Tongue (tissue), 2 donors: ENCODE data around the gene ENTR1. TPM values are rescaled to one million over a fixed set of nuclear protein-coding genes. Genes with fewer than 3 reads are reported as not detected.
A peak's percentile ranks its signal among the peaks of the same experiment; 100 is the strongest.
"Not testable (repeated sequence)": the region's sequence is repeated elsewhere in the genome, so short reads cannot be mapped to it uniquely, and the experiment has no call there.

Experiments
- DNase-seq: peaks from one replicate; pipeline ENCODE4 v3.0.0-alpha.2; 2015
- total RNA-seq: library from RNA; depleted of rRNA; stranded (reverse); fragments of >200 nt; gene quantifications from one replicate; pipeline ENCODE4 v1.2.3, GENCODE V29; 2014

ENTR1 gene
- total RNA-seq, 1 donor from 2014 or later = 22.6 TPM

DNA sequence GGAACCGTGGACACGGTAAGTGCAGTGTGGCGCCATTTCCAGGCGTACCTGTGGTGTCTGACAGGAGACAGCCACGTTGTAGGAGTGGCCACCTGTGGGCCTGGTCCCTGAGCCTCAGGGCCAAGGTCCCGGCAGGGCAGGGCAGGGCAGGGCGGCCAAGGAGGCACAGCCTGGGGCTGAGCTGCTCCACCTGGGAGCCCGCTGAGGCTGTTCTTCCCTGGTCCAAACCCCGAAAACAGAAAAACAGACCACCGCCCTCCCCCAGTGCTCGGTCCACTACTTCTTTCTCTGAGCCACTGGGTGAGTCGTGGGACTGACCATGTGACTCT, 8.6 kb upstream of the ENTR1 start:
- DNase-seq = no peak

DNA sequence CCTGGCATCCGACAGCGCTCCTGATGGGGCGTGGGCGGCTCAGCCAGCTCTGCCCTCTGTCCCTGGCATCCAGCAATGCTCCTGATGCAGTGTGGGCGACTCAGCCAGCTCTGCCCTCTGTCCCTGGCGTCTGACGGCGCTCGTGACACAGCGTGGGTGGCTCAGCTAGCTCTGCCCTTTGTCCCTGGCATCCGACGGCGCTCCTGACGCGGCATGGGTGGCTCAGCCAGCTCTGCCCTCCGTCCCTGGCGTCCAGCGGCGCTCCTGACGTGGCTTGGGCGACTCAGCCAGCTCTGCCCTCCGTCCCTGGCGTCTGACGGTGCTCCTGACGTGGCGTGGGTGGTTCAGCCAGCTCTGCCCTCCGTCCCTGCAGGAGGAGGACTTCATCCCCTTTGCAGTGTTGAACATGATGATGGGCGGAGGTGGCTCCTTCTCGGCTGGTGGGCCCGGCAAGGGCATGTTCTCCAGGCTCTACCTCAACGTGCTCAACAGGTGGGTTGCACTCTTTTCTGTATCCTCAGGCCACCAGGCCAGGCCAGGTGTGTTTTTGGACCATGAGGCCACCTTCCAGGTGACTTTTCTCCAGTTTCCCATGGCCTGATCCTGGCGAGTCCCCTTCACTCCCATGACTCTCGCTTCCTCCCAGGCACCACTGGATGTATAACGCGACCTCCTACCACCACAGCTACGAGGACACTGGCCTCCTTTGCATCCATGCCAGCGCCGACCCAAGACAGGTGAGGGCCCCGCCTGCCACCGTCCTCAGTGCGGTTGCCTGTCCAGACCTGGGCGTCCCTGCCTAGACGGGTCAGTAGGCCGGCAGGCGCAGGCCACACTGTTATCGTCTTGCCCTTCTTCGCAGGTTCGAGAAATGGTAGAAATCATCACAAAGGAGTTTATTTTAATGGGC, 8.0 kb upstream of the ENTR1 start:
- no peak for DNase-seq

DNA sequence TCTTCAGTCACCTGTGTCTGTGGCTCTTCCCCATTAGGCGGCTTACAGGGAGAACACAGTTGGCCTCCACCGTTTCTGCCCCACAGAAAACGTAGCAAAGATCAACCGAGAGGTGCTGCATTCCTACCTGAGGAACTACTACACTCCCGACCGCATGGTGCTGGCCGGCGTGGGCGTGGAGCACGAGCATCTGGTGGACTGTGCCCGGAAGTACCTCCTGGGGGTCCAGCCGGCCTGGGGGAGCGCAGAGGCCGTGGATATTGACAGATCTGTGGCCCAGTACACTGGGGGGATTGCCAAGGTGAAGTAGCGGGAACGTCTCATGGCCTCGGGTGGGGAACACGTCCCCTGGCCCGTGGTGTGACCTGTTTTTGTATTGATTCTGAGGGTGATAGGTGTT, 6.5 kb upstream of the ENTR1 start:
- no peak for DNase-seq

DNA sequence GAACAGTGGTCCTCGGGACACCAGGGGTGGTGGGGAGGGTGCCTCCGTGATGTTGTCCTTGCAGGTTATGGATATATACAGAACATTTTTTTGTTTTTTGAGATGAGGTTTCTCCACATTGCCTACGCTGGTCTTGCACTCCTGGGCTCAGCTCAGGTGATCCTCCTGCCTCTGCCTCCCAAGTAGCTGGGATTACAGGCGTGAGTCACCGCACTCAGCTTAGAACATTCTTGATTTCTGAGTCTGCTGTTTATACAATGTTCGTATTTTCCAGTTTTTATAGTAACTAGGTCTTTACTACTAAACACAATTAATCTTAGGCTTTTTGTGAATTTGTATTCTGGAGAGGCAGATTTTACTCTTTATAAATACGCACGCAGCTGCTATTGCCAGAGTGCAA, 6.0 kb upstream of the ENTR1 start:
- DNase-seq = no peak

DNA sequence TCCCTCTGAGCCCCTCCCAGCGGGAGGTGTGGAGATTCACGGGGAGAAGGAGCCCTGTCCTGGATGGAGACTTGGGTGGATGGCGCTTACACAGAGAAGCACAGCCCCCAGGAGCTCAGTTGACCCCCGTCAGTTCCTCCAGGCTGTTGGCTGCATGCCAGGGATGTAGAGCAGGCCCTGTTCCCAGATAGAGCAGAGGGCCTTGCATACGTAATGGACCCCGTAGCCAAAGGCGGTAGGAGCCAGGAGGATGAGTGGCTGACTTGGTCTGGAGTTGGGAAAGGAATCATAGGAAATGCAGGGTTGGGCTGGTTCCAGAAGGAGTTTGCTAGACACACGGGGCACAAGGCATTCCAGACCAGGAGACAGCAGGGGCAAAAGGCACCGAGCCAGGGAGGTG, 2.5 kb upstream of the ENTR1 start:
- no peak for DNase-seq

DNA sequence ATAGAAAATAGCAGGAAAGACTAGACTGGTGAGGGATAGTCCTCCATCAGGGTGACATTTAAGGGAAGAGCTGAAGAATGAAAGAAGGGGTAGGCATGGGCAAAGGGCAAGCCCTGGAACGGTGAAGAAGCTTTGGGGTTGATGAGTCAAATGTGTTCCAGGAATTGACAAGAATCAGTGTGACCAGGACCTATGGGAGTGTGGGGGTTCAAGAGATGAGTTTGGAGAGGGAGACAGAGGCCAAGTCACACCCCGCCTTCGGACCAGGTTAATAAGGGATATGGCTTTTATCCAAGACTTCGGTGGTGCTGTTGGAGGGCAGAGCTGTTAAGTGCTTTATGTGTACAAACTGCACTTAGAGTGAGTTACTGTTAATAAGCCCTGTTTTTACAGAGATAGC, 964 bp upstream of the ENTR1 start:
- DNase-seq = no peak

DNA sequence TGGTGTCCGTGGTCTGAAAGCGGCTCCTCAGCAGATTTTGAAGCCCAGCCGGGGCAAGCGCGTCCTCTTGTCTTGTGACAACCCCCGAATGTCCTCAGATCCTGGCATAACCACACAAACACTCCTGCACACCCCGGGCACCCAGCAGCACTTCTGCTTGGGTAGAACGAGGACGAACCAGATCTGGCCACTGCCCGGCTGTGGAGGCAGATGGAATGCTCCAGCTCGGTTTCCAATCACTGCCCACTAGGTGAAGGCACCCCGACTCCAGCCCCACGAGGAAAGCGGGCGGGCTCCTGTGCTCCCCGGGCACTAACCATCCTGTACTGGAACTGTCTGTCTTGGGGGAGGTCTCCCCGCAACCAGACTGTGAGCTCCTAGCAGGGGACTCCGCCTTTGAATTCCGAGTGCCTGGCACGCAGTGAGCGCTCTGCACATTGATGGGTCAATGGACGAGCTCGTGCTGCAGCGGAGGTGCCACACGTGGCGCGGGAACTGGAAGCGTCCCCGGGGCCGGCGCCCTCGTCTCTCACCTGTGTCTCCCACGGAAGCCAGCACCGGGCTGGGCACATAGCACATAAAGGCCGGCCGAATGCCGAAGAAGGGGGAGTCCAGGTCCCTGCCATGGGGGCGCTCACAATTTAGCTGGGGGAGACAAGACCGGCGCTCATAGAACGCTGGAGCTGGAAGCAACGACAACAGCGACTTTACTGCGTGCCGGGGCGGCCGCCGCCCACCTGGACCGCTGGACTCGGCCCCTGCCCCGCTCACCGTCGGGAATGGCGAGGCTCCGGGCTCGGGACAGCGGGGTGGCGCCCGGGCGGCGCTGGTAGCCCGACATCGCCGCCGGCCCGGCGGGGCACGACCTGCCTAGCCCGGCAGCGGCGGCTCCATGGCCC, 608 bp downstream of the ENTR1 start:
- DNase-seq = peak; percentile 25

DNA sequence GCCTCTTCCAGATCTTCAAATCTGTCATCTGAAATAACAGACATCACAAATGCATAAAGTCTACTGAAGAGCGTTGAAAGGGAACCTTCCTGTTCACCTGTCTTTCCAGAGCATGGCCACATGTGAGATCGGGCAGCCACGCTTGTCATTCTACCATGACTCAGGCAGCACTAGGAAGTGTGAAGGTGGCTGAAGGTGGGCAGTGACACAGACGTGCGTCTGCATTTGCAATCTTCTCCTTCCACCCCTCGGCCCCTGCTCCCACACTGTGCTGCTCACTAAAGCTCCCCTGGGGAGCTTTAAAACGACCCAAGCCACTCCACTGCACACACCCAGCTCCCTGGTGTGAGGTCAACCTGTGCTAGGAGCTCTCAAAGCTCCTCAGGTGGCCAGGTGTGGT, 2.5 kb downstream of the ENTR1 start:
- DNase-seq = no peak

DNA sequence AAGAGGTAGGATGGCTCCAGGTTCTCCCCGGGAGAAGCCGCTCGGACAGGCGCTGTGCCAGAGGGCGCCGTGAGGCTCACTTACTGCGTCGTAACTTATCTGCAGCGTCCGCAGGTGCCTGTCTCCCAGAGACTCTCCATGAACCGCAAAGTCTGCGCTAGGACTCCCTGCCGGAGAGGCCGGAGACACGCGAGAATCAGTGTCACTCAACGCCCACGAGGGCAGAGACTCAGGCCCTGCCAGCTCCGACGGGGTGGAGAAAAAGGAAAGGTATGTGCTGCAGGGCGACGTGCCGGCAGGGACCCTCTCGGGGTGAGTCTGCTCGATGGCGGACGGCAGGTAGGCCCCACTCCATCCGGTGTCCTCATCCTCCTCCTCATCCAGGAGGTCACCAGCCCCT, 3.4 kb downstream of the ENTR1 start:
- not testable (repeated sequence) for DNase-seq

DNA sequence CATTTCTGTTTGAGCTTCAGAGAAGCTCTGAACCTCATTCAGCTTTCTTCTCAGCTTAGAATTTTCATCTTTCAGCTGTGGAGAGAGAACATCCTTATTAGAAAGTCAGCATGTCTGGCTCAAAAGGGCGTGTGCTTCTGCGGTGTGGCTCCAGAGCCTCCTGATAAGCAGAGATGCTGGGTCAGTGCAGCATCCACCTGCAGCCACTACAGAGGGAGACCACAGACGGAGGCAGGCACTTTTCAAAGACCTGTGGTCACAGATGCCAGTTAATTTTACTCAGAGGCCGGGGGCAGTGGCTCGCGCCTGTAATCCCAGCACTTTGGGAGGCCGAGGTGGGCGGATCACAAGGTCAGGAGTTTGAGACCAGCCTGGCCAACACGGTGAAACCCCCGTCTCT, 4.5 kb downstream of the ENTR1 start:
- not testable (repeated sequence) for DNase-seq

DNA sequence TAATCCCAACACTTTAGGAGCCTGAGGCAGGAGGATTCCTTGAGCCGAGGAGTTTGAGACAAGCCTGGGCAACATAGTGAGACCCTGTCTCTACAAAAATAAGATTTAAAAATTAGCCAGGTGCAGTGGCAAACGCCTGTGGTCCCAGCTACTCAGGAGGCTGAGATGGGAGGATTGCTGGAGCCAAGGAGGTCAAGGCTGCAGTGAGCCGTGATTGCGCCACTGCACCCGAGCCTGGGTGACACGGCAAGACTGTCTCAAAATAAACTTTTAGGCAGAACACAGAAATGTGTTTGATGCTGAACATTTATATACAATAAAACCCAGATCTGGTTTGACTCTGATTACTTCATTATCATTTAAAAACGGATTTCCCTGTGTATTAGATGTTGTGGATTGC, 4.9 kb downstream of the ENTR1 start:
- no peak for DNase-seq

DNA sequence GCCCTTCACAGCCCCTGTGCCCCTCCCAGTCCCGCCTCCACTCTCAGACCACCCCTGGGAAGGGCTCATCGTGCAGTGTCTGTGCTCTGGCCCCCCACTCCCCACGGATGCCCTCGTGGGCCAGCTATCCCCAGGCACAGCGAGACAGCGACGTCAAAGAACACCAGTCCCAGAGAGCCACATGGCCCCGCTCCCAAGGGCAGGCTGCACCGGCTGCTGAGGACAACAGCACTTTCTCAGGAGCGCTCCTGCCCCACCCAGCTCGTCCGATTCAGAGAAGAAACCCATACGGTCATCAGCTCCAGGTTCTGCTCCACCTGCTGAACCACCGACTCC, 5.6 kb downstream of the ENTR1 start:
- DNase-seq = no peak

DNA sequence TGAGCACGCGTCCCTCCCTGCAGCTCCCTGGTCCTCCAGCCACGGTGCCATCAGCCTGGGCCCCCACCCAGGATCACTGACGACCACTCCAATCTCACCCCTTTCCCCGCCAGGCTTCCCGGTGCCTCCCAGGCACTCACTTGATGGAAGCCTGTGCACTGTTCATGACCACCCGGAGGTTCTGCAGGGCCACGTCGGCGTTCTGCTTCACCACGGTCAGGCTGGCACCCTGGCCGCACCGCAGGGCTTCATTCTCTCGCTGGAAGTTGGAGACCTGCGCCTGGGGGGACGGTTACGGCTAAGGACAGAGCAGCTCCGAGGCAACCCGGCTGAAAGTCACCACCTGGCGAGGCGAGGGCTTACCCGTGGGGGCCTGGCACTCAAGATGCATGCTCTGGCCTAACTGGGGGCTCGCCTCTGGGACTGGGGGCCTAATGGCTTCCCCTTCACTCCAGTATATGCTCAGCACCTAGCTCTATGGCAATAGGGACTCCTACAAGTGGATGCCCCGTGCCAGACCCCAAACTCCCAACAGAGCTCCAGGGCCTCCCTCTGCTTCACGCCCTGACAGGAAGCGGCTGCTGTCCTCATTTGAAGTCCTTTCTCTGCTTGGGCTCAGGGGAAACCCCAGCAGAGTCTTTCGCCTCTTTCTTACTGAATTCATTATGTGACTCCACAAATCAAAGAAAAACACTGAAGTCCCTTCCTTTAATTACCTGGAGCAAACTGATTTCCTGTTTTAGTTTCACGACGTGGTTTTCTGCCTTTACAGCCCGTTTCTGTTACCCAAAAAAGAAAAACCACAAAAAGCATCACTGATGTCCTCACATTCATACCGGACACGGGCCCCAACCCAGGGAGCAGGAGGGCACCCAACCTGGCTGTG, 6.3 kb downstream of the ENTR1 start:
- DNase-seq = no peak

DNA sequence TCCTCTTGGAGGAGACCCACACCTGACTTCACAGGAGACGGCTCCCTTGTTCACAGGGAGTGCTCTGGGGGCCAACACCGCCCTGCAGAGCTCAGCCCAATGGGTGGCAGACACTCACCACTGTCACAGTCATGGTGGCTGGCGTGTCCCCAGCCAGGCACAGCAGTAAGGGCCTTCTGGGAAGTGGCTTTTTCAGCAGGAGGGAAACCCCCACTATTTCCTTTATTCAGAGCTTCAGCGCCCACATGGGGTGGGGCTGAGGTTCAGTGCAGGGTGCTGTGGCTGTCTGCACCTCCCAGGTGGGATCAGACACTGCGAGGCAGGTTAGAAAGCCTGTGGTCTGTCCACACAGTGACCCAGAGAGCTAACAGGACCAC, 6.9 kb downstream of the ENTR1 start:
- DNase-seq = no peak

DNA sequence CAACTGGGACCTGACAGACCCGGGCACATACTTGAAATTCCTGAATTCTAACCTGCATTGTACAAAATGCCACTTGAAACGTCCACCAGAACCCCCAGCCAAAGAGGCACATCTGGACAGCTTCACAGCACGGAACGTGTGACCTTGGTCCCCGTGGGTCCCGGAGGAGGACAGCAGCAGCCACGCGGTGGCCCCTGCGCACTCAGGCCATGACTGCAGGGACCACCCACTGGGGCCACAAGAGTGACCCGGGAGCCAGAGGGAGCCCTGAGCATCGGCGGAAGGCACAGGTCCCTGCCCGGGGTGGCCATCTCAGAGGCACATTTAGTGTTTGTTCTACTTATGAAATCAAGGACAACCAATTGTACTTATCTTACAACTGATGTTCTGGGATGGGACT, 8.3 kb downstream of the ENTR1 start:
- DNase-seq = no peak

DNA sequence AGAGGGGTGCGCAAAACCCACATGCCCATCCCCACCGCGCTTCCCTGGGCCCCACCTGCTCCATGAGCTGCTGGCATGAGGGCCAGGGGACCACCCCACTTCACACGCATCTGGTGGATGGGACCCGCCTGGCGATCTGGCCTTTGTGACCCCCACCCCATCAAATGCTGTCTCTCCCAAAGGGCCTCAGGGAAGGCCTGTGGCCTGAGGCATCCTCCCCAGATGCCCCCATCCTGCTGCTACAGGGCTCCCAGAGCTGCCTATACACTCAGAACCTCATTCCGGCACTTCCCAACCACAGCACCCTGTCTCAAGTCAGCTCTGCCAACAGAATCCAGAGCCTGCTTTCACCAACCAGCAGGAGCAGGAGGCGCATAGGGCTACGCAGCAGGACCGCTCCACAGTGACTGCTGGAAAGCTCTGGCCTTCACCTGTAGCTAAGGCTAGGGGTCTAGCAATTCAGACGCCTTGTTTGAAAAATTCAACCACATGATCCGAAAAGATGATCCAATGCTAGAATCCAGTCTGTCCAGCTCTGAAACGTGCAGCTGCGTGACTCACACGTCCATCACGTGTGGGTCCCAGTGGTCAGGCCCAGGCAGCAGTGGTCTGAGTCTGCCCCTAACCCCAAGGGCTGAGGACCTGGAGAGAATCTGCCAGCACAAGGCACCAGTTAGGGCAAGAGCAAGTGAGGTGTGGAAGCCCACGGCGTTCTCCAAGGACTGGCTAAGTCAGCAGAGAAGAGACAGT, 9.1 kb downstream of the ENTR1 start:
- no peak for DNase-seq

DNA sequence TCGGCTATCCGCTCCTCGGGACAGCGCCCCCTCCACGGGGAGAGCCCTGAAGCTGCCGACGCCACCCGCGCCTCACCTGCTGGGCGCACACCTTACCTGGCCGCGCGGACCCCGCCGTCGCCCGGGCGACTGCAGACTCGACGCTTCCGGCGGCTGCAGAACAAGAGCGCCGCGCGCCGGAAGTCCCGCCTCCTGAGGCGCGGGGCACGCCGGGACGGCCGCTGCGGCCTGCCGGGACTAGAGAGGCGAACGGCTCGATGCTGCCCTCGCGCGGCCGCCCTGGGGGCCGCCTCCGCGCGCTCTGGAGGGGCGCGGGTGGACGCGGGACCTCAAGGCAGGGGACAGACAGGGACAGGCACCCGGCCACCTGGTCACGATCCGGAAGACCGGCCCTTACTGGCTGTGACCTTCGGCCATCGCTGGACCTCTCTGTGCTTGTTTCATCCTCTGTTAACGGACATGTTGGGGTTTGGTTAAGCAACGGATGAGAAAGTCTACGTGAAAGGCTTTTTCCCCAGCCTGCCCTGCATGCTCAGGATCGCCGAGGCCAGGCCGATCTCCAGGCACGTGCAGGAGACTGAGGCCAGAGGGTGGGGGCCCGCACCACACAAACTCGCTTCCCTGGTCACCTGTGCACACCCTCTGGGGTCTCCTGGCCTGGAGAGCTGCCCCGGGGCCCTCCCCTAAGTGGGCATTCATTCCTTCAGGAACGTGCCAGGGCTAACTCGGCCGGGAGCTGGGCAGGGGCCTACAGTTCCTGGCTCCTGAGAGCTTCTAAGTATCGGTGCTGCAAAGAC, 10.2 kb downstream of the ENTR1 start, which contains the start of gene SNAPC4:
TSS of gene SNAPC4 (minus strand) at position 133 of the 797 bp plus-strand sequence. CDS start 1,742 bp downstream, outside the sequence.
- peak; percentile 94 for DNase-seq

DNA sequence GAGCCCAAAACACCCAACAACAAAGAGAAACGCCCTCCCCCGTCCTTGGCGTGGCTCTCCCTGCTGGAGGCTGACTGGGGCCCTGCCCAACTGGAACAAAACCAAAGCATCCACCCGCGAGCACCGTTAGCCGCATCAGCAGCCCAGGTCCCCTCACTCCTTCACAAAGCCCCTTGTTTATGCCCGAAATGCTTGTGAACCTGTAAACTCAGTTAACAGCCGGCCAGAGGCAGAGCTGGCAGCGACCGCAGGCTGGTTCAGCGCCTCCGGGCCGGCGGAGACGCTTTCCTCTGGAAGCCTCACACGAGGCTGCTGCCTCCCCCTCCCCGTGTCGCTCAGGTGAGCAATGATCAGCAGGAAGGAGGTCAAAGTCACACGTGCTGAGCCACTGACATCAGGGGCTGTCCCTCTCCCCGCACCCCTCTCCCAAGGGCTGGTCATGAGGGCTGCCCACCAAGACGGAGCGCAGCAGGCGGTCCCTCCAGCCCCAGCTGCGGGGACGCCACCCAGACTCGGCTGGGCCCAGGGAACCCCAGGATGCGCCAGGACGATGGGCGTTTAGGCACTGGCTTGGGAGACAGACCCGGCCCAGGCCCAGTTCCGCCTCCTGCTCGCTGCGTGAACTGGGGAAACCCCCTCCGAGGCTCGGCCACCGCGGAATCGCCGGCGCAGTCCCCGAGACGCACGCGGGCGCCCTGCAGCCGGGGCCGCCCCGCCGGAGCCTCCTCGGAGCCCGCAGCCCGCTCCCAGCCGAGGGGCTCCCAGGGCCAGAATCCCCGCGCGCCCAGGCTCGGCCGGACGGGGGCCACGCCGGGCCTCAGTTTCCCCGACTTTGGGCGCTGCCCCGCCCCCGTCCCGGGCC, 11.0 kb downstream of the ENTR1 start:
- DNase-seq = no peak

DNA sequence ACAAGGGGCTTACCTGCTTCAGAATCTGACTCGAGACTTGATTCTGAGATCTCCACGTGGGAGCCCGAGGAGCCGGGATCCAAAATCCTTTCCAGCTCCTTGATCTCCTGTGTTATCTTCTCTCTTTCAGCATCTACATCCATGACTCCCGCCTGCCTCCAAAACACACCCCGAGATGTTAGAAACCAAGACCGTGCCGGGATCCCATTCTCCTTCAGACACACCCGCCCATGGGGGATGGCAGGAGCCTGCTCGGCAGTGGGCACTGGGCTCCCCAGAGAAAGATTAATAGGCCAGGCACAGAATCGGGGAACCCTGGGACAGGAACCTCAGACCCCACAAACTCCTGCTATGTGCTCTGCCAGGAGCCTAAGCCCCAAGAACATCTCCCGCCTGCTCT, 12.1 kb downstream of the ENTR1 start:
- DNase-seq = no peak

DNA sequence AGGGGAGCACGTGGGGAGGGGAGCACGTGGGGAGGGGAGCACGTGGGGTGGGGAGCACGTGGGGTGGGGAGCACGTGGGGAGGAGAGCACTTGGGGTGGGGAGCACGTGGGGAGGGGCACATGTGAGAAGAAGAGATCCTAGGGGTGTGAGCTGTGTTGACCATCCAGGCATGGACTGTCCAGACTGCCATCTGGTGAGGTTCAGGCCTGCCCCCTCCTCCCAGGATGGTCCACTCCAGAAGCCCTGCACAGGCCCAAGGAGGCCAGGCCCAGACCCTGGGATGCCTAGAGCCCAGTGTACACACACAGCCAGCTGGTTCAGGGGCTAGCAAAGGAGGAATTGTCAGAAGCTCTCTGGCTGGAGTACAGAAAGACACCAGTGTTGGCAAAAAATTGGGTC, 12.8 kb downstream of the ENTR1 start:
- DNase-seq = no peak
